Thyroid gland (tissue), 4 donors: ENCODE results near the gene LRP10. TPM values are rescaled to one million over a fixed set of nuclear protein-coding genes. Genes with fewer than 3 reads are reported as not detected.
A peak's percentile ranks its signal among the peaks of the same experiment; 100 is the strongest.
"Not testable (repeated sequence)": the region's sequence is repeated elsewhere in the genome, so short reads cannot be mapped to it uniquely, and the experiment has no call there.

Experiments
- DNase-seq, 2 donors: peaks; one replicate each; pipeline ENCODE4 v3.0.0-alpha.2; 2019
- H3K27ac ChIP-seq, 3 donors: fragments of 200-600 bp; sonication (generic); 1 replicate in 2 of 3; 2 replicates in 1 of 3; pipeline ENCODE4 v1.5.1; 2016 to 2019; ENCODE audit warnings: mild to moderate bottlenecking in 1 of 3, moderate library complexity in 1 of 3
- H3K27me3 ChIP-seq: fragments of 200-600 bp; sonication (generic); one replicate; pipeline ENCODE4 v1.5.1; 2019
- H3K36me3 ChIP-seq, 2 donors: fragments of 200-600 bp; sonication (generic); one replicate each; pipeline ENCODE4 v1.5.1; 2016 to 2019
- H3K4me1 ChIP-seq, 2 donors: fragments of 200-600 bp; sonication (generic); one replicate each; pipeline ENCODE4 v1.5.1; 2017 to 2019
- H3K4me3 ChIP-seq, 3 donors: fragments of 200-600 bp; sonication (generic); replicated peaks in 1 of 3; 1 replicate in 2 of 3; 2 replicates in 1 of 3; pipeline ENCODE4 v1.5.1; 2016; ENCODE audit warnings: mild to moderate bottlenecking in 1 of 3
- H3K9me3 ChIP-seq: fragments of 200-600 bp; sonication (generic); one replicate; pipeline ENCODE4 v1.5.1; 2017
- CTCF ChIP-seq, 6 experiments: fragments of 200-600 bp in 3 of 6; fragments of 450-650 bp in 3 of 6; sonication (generic) in 3 of 6; IDR thresholded peaks; one replicate each; pipeline ENCODE4 v1.5.1; 2016 to 2019; ENCODE audit warnings: antibody characterized with exemption in 6 of 6, mild to moderate bottlenecking in 2 of 6, inconsistent platforms in 1 of 6, moderate library complexity in 1 of 6
- POLR2A ChIP-seq, 2 donors: fragments of 450-650 bp; IDR thresholded peaks; one replicate each; pipeline ENCODE4 v1.6.1; 2017; ENCODE audit warnings: antibody characterized with exemption in 2 of 2, mild to moderate bottlenecking in 2 of 2, moderate library complexity in 1 of 2
- WGBS, 2 donors: methylation state at CpG; one replicate each; pipeline ENCODE4 v1.1.5; 2017; 5-methylcytosine and 5-hydroxymethylcytosine counted together
- intact Hi-C: fragments of 100-400 bp; cut with DNase I; formaldehyde crosslinking; loops from one replicate; pipeline ENCODE4 v1.15.1; 2023
- total RNA-seq, 4 donors: library from RNA; depleted of rRNA; stranded (reverse); fragments of >200 nt; gene quantifications; one replicate each; pipeline ENCODE4 v1.2.3, GENCODE V29; 2016

The LRP10 gene
- total RNA-seq, 4 donors from 2014 or later, result 107 to 143 (median 121) TPM

- intact Hi-C loops, result loop anchor here (5.0 kb wide), 1 partner anchor 298 kb away; no protein-coding TSS in a partner anchor
- DNase-seq, result peak in 1 of 2 donors; percentile 41
- TF ChIP-seq POLR2A (IDR thresholded peaks at IDR 0.05), result no peak
- TF ChIP-seq CTCF (IDR thresholded peaks at IDR 0.05), result no peak
Measured at GRCh38 chr14:22854963-22855724, 16.4 kb upstream of the LRP10 start.

GRCh38 chr14:22856428-22856827 is 15.1 kb upstream of the LRP10 start:
- H3K36me3 ChIP-seq, result no peaks in the 10 kb centered on the region
- H3K4me3 ChIP-seq, result no peak overlapping the region
- H3K27me3 ChIP-seq, result no peaks in the 10 kb centered on the region
- no peak for TF ChIP-seq POLR2A (IDR thresholded peaks at IDR 0.05)
- no peak for TF ChIP-seq CTCF (IDR thresholded peaks at IDR 0.05)
- no peak overlapping the region for H3K27ac ChIP-seq
- no peaks in the 10 kb centered on the region for H3K9me3 ChIP-seq
- no peak for DNase-seq
- H3K4me1 ChIP-seq, result peaks cover 5 to 15% of the 10 kb centered on the region in 2 donors
- intact Hi-C loops, result no loop called here
- 95 to 96% methylated on average over 5 of the region's 5 CpGs for WGBS, 2 donors

More at GRCh38 chr14:22854963-22855724, 16.4 kb upstream of the LRP10 start:
- Histone ChIP-seq H3K4me1 (peaks cover 5 to 25% of the 10 kb centered on the region in 2 donors), H3K27me3 (no peaks in the 10 kb centered on the region), H3K27ac (peak overlapping the region; percentile 33 to 42 (median 34)), H3K9me3 (no peaks in the 10 kb centered on the region), H3K36me3 (no peaks in the 10 kb centered on the region), H3K4me3 (no peak overlapping the region)
- 53 to 54% methylated on average over 8 of the region's 8 CpGs for WGBS, 2 donors

GRCh38 chr14:22860377-22860776 is 11.2 kb upstream of the LRP10 start:
- intact Hi-C loops, H3K9me3 ChIP-seq, H3K4me1 ChIP-seq, DNase-seq, H3K36me3 ChIP-seq, H3K27me3 ChIP-seq, H3K4me3 ChIP-seq, H3K27ac ChIP-seq: not testable (repeated sequence)
- 81 to 82% methylated on average over 3 of the region's 3 CpGs for WGBS, 2 donors

- TF ChIP-seq CTCF (IDR thresholded peaks at IDR 0.05) (no peak), POLR2A (IDR thresholded peaks at IDR 0.05) (no peak)
- no peak for DNase-seq
- intact Hi-C loops, result no loop called here
- Histone ChIP-seq H3K36me3 (no peaks in the 10 kb centered on the region), H3K4me3 (no peak overlapping the region), H3K27ac (no peak overlapping the region), H3K27me3 (no peaks in the 10 kb centered on the region), H3K4me1 (no peaks in the 10 kb centered on the region), H3K9me3 (no peaks in the 10 kb centered on the region)
Measured at GRCh38 chr14:22861651-22862050, 9.9 kb upstream of the LRP10 start.

- no peaks in the 10 kb centered on the region for H3K36me3 ChIP-seq
- H3K9me3 ChIP-seq, result no peaks in the 10 kb centered on the region
- H3K27ac ChIP-seq, result no peak overlapping the region
- no peak overlapping the region for H3K4me3 ChIP-seq
- intact Hi-C loops, result no loop called here
- no peaks in the 10 kb centered on the region for H3K27me3 ChIP-seq
- no peak for DNase-seq
- 87 to 94% methylated on average over 4 of the region's 4 CpGs for WGBS, 2 donors
- peaks cover 0 to 6% of the 10 kb centered on the region in 2 donors for H3K4me1 ChIP-seq
- TF ChIP-seq POLR2A (IDR thresholded peaks at IDR 0.05) (no peak), CTCF (IDR thresholded peaks at IDR 0.05) (no peak)
Measured at GRCh38 chr14:22864979-22865378, 6.6 kb upstream of the LRP10 start.
